ENCODE data around the gene TSPAN13. TPM values are rescaled to one million over a fixed set of nuclear protein-coding genes. Genes with fewer than 3 reads are reported as not detected.

TSPAN13 gene
- total RNA-seq, 2 donors from 2014 or later, result 21.8 to 43.7 TPM

DNA sequence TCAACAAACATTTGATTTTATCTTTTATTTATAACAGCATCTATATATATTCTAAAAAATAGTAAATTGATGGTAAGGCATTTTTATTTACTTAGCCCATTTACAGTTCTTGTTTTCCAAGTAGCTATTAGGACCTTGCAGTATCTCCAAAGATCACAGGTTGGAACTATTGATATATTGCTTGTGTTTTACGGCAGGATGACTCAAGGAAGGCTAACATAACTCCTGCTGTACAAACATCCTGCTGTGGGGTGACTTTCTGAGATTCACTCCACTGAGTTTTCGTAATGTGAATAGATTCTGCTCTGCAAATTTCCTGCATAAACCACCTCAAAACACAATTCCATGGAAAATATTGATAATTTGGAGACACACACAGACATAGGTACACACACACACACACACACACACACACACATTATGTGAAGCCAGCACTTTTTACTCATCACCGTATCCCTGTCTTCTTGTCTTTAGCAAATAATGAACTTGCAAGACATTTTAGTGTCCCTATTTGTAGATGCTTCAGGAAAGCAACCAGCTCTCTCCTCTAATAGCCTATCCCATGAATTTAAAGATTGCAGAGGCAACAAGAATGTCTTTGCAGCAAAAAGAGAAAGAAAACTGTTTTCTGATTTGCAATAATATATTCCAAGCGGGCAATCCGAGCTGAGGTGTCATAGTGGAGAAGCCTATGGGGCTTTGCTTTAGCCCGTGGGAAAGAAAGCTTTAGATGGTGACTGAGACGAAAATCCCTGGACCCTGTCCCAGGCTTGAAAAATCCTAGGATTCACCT, 50.5 kb downstream of the TSPAN13 start:
- intact Hi-C loops (cut with DNase I), result loop anchor here (10.0 kb wide), 1 partner anchor 111 kb away; no protein-coding TSS in a partner anchor
- Histone ChIP-seq H3K36me3 (no peaks in the 10 kb centered on the region), H3K27ac (no peak overlapping the region), H3K4me1 (replicated peaks) (no peaks in the 10 kb centered on the region), H3K4me3 (peak overlapping the region in 1 of 2 donors; percentile 12), H3K27me3 (replicated peaks; ENCODE audit: insufficient read depth) (no peaks in the 10 kb centered on the region), H3K9me3 (no peaks in the 10 kb centered on the region)
- no peak for DNase-seq (ENCODE audit: low spot score)
- 49% methylated on average over 7 of the region's 7 CpGs for WGBS
- TF ChIP-seq POLR2AphosphoS5 (IDR thresholded peaks at IDR 0.05) (no peak), POLR2A (IDR thresholded peaks at IDR 0.05) (no peak)
- TF ChIP-seq, protein P1, sequence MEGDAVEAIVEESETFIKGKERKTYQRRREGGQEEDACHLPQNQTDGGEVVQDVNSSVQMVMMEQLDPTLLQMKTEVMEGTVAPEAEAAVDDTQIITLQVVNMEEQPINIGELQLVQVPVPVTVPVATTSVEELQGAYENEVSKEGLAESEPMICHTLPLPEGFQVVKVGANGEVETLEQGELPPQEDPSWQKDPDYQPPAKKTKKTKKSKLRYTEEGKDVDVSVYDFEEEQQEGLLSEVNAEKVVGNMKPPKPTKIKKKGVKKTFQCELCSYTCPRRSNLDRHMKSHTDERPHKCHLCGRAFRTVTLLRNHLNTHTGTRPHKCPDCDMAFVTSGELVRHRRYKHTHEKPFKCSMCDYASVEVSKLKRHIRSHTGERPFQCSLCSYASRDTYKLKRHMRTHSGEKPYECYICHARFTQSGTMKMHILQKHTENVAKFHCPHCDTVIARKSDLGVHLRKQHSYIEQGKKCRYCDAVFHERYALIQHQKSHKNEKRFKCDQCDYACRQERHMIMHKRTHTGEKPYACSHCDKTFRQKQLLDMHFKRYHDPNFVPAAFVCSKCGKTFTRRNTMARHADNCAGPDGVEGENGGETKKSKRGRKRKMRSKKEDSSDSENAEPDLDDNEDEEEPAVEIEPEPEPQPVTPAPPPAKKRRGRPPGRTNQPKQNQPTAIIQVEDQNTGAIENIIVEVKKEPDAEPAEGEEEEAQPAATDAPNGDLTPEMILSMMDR (IDR thresholded peaks at IDR 0.05), result no peak

DNA sequence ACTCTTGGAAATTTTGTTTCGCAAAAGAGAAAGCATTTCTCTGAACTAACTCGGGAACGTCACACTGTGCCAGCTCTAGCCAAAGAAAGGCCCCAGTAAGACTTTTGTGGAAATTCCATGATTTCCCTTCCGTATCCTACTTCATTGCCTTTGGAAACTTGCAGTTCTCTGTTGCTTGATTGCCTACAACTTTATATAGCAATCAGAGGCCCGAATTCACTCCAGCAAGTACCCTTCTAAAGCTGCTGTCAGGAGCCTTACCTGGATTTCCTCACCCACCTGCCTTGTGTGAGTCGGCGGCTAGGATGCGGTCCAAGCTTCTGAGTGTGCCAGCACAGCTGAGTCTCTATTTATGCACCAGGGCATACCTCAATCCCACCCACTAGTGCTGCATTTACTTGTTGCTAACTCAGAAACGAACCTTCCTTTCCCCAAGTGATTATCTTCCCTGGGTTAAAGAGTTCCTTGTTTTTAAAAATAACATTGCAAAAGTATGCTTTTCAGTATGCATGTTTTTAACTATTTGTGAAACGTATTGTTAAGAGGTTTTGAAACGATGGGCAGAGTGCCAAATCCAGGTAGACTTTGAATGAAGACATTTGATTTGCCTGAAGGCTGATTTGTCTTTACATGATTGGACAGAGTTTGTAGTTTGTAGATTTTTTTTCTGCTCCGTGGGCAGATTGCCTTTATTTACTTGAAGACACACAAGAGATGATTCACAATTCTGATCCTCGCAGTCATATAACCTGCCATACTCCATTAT, 51.3 kb downstream of the TSPAN13 start, which contains the start of gene AGR2:
Gene AGR2 (minus strand): TSS at position 326 of the 766 bp plus-strand sequence. CDS start 3,203 bp downstream, outside the sequence.
- no peak within 1 kb of the TSS for H3K27ac ChIP-seq
- intact Hi-C loops (cut with DNase I), result loop anchor here (10.0 kb wide), 1 partner anchor 110 kb away; no protein-coding TSS in a partner anchor
- TF ChIP-seq, protein P1 (IDR thresholded peaks at IDR 0.05), result no peak
- TF ChIP-seq POLR2AphosphoS5 (IDR thresholded peaks at IDR 0.05), result peak; percentile 10
- TF ChIP-seq POLR2A (IDR thresholded peaks at IDR 0.05), result peak; percentile 50

DNA sequence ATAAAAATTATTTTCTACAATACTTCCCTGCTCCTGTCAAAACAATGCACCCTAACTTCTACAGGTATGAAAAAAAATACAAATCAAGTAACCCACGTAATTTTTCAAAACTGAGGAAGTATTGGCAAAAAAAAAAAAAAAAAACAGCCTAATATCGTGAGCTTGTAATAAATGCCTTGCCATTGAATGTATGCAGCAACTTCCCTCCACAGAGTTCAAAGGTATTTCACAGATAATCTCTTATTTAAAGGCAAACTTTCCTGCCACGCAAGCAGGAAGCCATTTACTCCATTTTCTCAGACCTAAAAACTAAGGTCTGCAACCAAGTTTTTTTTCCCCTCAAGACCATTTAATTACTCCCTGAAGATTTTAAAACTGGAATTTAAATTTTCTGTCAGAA, 51.9 kb downstream of the TSPAN13 start:
- no peaks in the 10 kb centered on the region for H3K9me3 ChIP-seq
- DNase-seq (ENCODE audit: low spot score), result no peak
- H3K36me3 ChIP-seq, result no peaks in the 10 kb centered on the region
- no peak overlapping the region for H3K4me3 ChIP-seq
- no peak overlapping the region for H3K27ac ChIP-seq
- H3K4me1 ChIP-seq (replicated peaks), result no peaks in the 10 kb centered on the region
- H3K27me3 ChIP-seq (replicated peaks; ENCODE audit: insufficient read depth), result no peaks in the 10 kb centered on the region
- intact Hi-C loops (cut with DNase I), result loop anchor here (10.0 kb wide), 1 partner anchor 109 kb away; no protein-coding TSS in a partner anchor
- 60% methylated on average over 3 of the region's 3 CpGs for WGBS
- TF ChIP-seq POLR2A (IDR thresholded peaks at IDR 0.05) (no peak), POLR2AphosphoS5 (IDR thresholded peaks at IDR 0.05) (no peak)
- TF ChIP-seq, protein P1 (IDR thresholded peaks at IDR 0.05), result no peak

More for the DNA sequence above, 51.3 kb downstream of the TSPAN13 start, which contains the start of gene AGR2:
- peak; percentile 73 for DNase-seq (ENCODE audit: low spot score)
- H3K4me3 ChIP-seq, result peak within 1 kb of the TSS in 1 of 2 donors; percentile 12
- H3K9me3 ChIP-seq, result no peaks in the 10 kb centered on the region
- no peaks in the 10 kb centered on the region for H3K4me1 ChIP-seq (replicated peaks)
- H3K27me3 ChIP-seq (replicated peaks; ENCODE audit: insufficient read depth), result no peaks in the 10 kb centered on the region
- 47% methylated on average over 13 of the region's 13 CpGs for WGBS
- H3K36me3 ChIP-seq, result no peaks in the 10 kb centered on the region

DNA sequence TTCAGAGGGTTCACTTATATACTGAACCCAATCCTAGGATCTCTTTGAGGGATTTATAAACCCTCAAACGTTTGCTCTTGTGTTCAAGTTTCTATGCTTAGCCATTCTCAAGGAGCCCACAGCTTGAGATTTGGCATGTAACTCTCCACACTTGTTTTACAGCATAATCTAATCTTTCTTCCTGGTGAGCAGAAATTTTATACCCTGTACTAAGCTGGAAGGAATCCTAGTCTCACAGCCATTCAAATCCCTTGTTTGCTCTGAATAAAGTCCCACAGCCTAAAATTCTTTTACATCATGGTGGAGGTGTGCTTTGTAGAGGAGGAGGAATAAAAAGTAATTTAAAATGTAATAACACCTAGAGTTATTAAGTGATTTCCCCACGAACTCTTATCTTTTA, 56.6 kb downstream of the TSPAN13 start:
- no peak overlapping the region for H3K4me3 ChIP-seq
- no peaks in the 10 kb centered on the region for H3K4me1 ChIP-seq (replicated peaks)
- H3K27ac ChIP-seq, result no peak overlapping the region
- H3K9me3 ChIP-seq, result no peaks in the 10 kb centered on the region
- H3K36me3 ChIP-seq, result no peaks in the 10 kb centered on the region
- TF ChIP-seq POLR2A (IDR thresholded peaks at IDR 0.05) (no peak), POLR2AphosphoS5 (IDR thresholded peaks at IDR 0.05) (no peak)
- TF ChIP-seq, protein P1 (IDR thresholded peaks at IDR 0.05), result no peak
- intact Hi-C loops (cut with DNase I), result no loop called here
- no peak for DNase-seq (ENCODE audit: low spot score)
- 35% methylated on average over 2 of the region's 2 CpGs for whole genome bisulfite sequencing
- H3K27me3 ChIP-seq (replicated peaks; ENCODE audit: insufficient read depth), result no peaks in the 10 kb centered on the region
